Measurements from ENCODE around the gene DGCR8.
"Not testable (repeated sequence)": the region's sequence is repeated elsewhere in the genome, so short reads cannot be mapped to it uniquely, and the experiment has no call there.

DGCR8 gene

GRCh38 chr22:20064545-20065262 lies 15.3 kb upstream of the DGCR8 start:
- H3K4me3 ChIP-seq, result no peak overlapping the region
- no peak overlapping the region for H3K27ac ChIP-seq

- Histone ChIP-seq H3K27ac (peak overlapping the region in 1 of 21 experiments; percentile 6), H3K4me3 (no peak overlapping the region)
These were observed 14.0 kb upstream of the DGCR8 start for GRCh38 chr22:20065896-20066616.

GRCh38 chr22:20066617-20067383 lies 13.2 kb upstream of the DGCR8 start:
- no peak overlapping the region for H3K27ac ChIP-seq
- H3K4me3 ChIP-seq, result no peak overlapping the region

GRCh38 chr22:20067384-20067682 lies 12.7 kb upstream of the DGCR8 start:
- not testable (repeated sequence) for H3K4me3 ChIP-seq, H3K27ac ChIP-seq

GRCh38 chr22:20068640-20069039 lies 11.4 kb upstream of the DGCR8 start:
- Histone ChIP-seq H3K27ac (no peak overlapping the region), H3K4me3 (no peak overlapping the region)

GRCh38 chr22:20069331-20070042 lies 10.6 kb upstream of the DGCR8 start:
- Histone ChIP-seq H3K27ac (no peak overlapping the region), H3K4me3 (no peak overlapping the region)

GRCh38 chr22:20071524-20071972 lies 8.5 kb upstream of the DGCR8 start:
- Histone ChIP-seq H3K4me3 (no peak overlapping the region), H3K27ac (no peak overlapping the region)

GRCh38 chr22:20076627-20077172 lies 3.3 kb upstream of the DGCR8 start:
- H3K27ac ChIP-seq, result no peak overlapping the region
- H3K4me3 ChIP-seq, result no peak overlapping the region

GRCh38 chr22:20080445-20080775 lies 369 bp downstream of the DGCR8 start:
- peak overlapping the region; percentile 41 to 96 (median 89) for H3K27ac ChIP-seq

GRCh38 chr22:20080776-20081654 lies 974 bp downstream of the DGCR8 start:
- peak overlapping the region in 20 of 21 experiments; percentile 72 to 96 (median 89) for H3K27ac ChIP-seq
- H3K4me3 ChIP-seq, result peak overlapping the region; percentile 67 to 84 (median 78)

More at GRCh38 chr22:20080445-20080775, 369 bp downstream of the DGCR8 start:
- peak overlapping the region; percentile 67 to 84 (median 78) for H3K4me3 ChIP-seq

GRCh38 chr22:20083157-20083890 lies 3.3 kb downstream of the DGCR8 start:
- H3K27ac ChIP-seq, result no peak overlapping the region
- no peak overlapping the region for H3K4me3 ChIP-seq

- Histone ChIP-seq H3K4me3 (no peak overlapping the region), H3K27ac (no peak overlapping the region)
These were observed 4.0 kb downstream of the DGCR8 start for GRCh38 chr22:20083891-20084546.

- Histone ChIP-seq H3K4me3 (no peak overlapping the region), H3K27ac (peak overlapping the region in 1 of 21 experiments; percentile 37)
These were observed 4.7 kb downstream of the DGCR8 start for GRCh38 chr22:20084547-20085413.

GRCh38 chr22:20085651-20086050 lies 5.6 kb downstream of the DGCR8 start:
- H3K4me3 ChIP-seq, result no peak overlapping the region
- H3K27ac ChIP-seq, result no peak overlapping the region

GRCh38 chr22:20086101-20086599 lies 6.1 kb downstream of the DGCR8 start:
- no peak overlapping the region for H3K4me3 ChIP-seq
- H3K27ac ChIP-seq, result no peak overlapping the region

- Histone ChIP-seq H3K27ac (peak overlapping the region in 1 of 21 experiments; percentile 40), H3K4me3 (no peak overlapping the region)
These were observed 6.7 kb downstream of the DGCR8 start for GRCh38 chr22:20086763-20087162.

Data from skin epidermis (tissue), 12 donors.